ENCODE results near the gene YIPF6. TPM values are rescaled to one million over a fixed set of nuclear protein-coding genes. Genes with fewer than 3 reads are reported as not detected.
"Not testable (repeated sequence)": the region's sequence is repeated elsewhere in the genome, so short reads cannot be mapped to it uniquely, and the experiment has no call there.

Gene YIPF6
- total and polyA plus RNA-seq, 3 experiments from 2014 or later = 17.5 to 20.4 (median 19.4) TPM

DNA sequence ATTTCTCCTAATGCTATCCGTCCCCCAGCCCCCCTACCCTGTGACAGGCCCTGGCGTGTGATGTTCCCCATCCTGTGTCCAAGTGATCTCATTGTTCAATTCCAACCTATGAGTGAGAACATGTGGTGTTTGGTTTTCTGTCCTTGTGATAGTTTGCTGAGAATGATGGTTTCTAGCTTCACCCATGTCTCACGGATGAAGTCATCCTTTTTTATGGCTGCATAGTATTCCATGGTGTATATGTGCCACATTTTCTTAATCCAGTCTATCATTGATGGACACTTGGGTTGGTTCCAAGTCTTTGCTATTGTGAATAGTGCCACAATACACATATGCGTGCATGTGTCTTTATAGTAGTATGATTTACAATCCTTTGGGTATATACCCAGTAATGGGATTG is 61.1 kb downstream of the YIPF6 start:
- H3K4me3 ChIP-seq (ENCODE audit: low read length); H3K27ac ChIP-seq (ENCODE audit: low read depth, low read length); H3K9me3 ChIP-seq (ENCODE audit: low read length); H3K4me1 ChIP-seq (ENCODE audit: insufficient read depth, low read length); H3K27ac Mint-ChIP-seq; H3K27me3 ChIP-seq (ENCODE audit: insufficient read depth, low read length, poor library complexity, severe bottlenecking); H3K4me1 Mint-ChIP-seq; H3K36me3 ChIP-seq (ENCODE audit: insufficient read depth, low read length); H3K27me3 Mint-ChIP-seq; POLR2A ChIA-PET; CTCF ChIA-PET; DNase-seq; H3K4me3 Mint-ChIP-seq: not testable (repeated sequence)
- Mint-ChIP-seq H3K36me3 (peaks cover 4 to 32% (median 7%) of the 10 kb centered on the region in 3 donors), H3K9me3 (peaks cover 0 to 33% (median 13%) of the 10 kb centered on the region in 5 donors)

DNA sequence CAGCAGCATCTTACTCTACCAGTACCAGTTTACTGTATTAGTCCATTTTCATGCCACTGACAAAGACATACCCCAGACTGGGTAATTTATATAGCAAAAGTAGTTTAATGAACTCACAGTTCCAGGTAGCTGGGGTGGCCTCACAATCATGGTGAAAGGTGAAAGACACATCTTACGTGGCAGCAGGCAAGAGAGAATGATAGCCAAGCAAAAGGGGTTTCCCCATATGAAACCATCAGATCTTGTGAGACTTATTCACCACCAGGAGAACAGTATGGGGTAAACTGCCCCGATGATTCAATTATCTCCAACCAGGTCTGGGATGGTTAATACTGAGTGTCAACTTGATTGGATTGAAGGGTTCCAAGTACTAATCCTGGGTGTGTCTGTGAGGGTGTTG is 69.3 kb downstream of the YIPF6 start:
- Mint-ChIP-seq H3K9me3 (peaks cover 0 to 11% (median 2%) of the 10 kb centered on the region in 5 donors), H3K27ac (no peak overlapping the region), H3K27me3 (peaks cover 0 to 12% of the 10 kb centered on the region in 2 donors), H3K4me1 (no peaks in the 10 kb centered on the region), H3K4me3 (no peak overlapping the region), H3K36me3 (peaks cover 2 to 14% (median 4%) of the 10 kb centered on the region in 3 donors)
- POLR2A ChIA-PET = no interaction called here
- no peak overlapping the region for H3K27ac ChIP-seq (ENCODE audit: low read depth, low read length)
- DNase-seq = no peak
- no peak overlapping the region for H3K4me3 ChIP-seq (ENCODE audit: low read length)
- no peaks in the 10 kb centered on the region for H3K4me1 ChIP-seq (ENCODE audit: insufficient read depth, low read length)
- H3K27me3 ChIP-seq (ENCODE audit: insufficient read depth, low read length, poor library complexity, severe bottlenecking) = no peaks in the 10 kb centered on the region
- CTCF ChIA-PET = no interaction called here
- H3K36me3 ChIP-seq (ENCODE audit: insufficient read depth, low read length) = no peaks in the 10 kb centered on the region
- no peaks in the 10 kb centered on the region for H3K9me3 ChIP-seq (ENCODE audit: low read length)

DNA sequence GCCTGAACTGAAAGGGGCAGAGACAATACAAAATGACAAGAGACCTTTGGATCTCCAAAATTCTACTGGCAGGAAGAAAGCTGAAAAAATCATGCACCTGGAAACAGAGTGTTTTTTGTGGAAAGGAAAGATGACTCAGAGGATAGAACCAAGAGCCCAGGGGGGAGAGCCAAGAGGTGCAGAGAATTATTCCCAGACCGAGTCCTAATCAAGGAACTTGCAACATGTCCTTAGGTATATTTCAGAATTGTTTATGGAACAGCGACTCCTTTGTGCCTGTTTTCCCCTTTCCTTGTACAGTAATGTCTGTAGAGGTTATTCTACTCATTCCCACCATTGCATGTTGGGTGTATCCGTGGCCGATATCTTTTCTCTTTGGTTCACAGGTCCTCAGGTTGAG is 71.7 kb downstream of the YIPF6 start:
- H3K27me3 ChIP-seq (ENCODE audit: insufficient read depth, low read length, poor library complexity, severe bottlenecking) = no peaks in the 10 kb centered on the region
- no peaks in the 10 kb centered on the region for H3K9me3 ChIP-seq (ENCODE audit: low read length)
- POLR2A ChIA-PET = no interaction called here
- no peaks in the 10 kb centered on the region for H3K4me1 Mint-ChIP-seq
- no peak overlapping the region for H3K4me3 ChIP-seq (ENCODE audit: low read length)
- H3K27me3 Mint-ChIP-seq = peaks cover 0 to 12% of the 10 kb centered on the region in 2 donors
- peaks cover 0 to 5% (median 0%) of the 10 kb centered on the region in 5 donors for H3K9me3 Mint-ChIP-seq
- no peaks in the 10 kb centered on the region for H3K4me1 ChIP-seq (ENCODE audit: insufficient read depth, low read length)
- H3K27ac Mint-ChIP-seq = no peak overlapping the region
- DNase-seq = no peak
- H3K36me3 ChIP-seq (ENCODE audit: insufficient read depth, low read length) = no peaks in the 10 kb centered on the region
- CTCF ChIA-PET = no interaction called here
- peaks cover 1 to 5% (median 2%) of the 10 kb centered on the region in 3 donors for H3K36me3 Mint-ChIP-seq
- no peak overlapping the region for H3K27ac ChIP-seq (ENCODE audit: low read depth, low read length)
- no peak overlapping the region for H3K4me3 Mint-ChIP-seq

DNA sequence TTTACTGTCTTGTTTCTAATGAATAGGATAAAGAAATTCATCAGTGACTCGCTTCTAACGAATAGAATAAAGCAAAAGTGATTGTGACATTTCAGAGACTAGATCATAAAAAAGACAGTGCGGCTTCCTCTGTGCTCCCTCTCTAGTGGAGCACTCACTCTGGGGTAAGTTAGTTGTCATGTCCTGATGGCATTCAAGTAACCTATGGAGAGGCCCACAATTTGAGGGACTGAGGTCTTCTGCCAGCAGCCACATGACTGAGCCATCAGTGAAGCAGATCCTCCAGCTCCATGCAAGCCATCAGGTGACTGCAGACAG is 72.4 kb downstream of the YIPF6 start:
- no peaks in the 10 kb centered on the region for H3K9me3 ChIP-seq (ENCODE audit: low read length)
- no peak for DNase-seq
- H3K27me3 ChIP-seq (ENCODE audit: insufficient read depth, low read length, poor library complexity, severe bottlenecking) = no peaks in the 10 kb centered on the region
- Mint-ChIP-seq H3K4me1 (no peaks in the 10 kb centered on the region), H3K27me3 (peaks cover 0 to 12% of the 10 kb centered on the region in 2 donors), H3K36me3 (peaks cover 1 to 5% (median 2%) of the 10 kb centered on the region in 3 donors), H3K27ac (no peak overlapping the region), H3K9me3 (peaks cover 0 to 5% (median 0%) of the 10 kb centered on the region in 5 donors), H3K4me3 (no peak overlapping the region)
- CTCF ChIA-PET = no interaction called here
- H3K4me1 ChIP-seq (ENCODE audit: insufficient read depth, low read length) = no peaks in the 10 kb centered on the region
- H3K27ac ChIP-seq (ENCODE audit: low read depth, low read length) = no peak overlapping the region
- no peak overlapping the region for H3K4me3 ChIP-seq (ENCODE audit: low read length)
- POLR2A ChIA-PET = no interaction called here
- no peaks in the 10 kb centered on the region for H3K36me3 ChIP-seq (ENCODE audit: insufficient read depth, low read length)

DNA sequence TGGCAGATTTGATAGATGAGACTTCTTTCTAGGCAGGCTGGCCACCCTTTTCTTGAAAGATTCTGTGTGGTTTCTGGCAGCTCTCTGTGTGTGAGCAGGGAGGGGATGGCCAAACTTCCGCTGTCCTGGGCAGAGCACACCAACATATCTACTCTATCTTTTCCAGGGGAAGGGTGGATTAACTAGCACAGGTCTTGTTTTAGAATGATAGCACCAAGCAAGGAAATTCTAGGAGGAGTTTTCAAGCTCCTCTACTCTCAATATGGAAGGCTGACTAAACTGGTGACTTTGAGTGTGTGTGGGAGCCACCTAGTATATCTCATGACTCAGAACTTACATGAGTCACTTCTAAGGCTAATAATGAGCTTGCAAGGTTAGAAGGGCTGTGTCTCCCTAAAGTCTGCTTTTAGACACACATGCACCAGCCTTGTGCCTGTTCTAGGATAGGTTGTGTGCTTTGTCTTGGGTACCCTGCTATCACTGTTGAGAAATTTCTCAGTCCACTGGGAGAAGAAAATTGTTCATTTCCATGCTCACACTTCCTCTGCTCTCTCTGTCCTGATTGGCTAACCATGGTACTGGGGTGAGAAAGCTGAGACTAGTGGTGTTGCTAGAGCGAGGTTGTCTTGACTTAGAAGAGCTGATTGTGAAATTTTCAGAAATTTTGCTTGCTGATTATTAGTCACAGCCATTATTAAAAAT is 72.9 kb downstream of the YIPF6 start:
- H3K36me3 ChIP-seq (ENCODE audit: insufficient read depth, low read length) = no peaks in the 10 kb centered on the region
- H3K27me3 Mint-ChIP-seq = peaks cover 0 to 10% of the 10 kb centered on the region in 2 donors
- no peak for DNase-seq
- H3K4me3 ChIP-seq (ENCODE audit: low read length) = no peak overlapping the region
- no peaks in the 10 kb centered on the region for H3K4me1 ChIP-seq (ENCODE audit: insufficient read depth, low read length)
- peak overlapping the region in 1 of 8 donors; percentile 36 for H3K27ac Mint-ChIP-seq
- peaks cover 1 to 5% (median 2%) of the 10 kb centered on the region in 3 donors for H3K36me3 Mint-ChIP-seq
- H3K27me3 ChIP-seq (ENCODE audit: insufficient read depth, low read length, poor library complexity, severe bottlenecking) = no peaks in the 10 kb centered on the region
- no peaks in the 10 kb centered on the region for H3K4me1 Mint-ChIP-seq
- ChIA-PET CTCF (no interaction called here), POLR2A (no interaction called here)
- peaks cover 0 to 3% (median 0%) of the 10 kb centered on the region in 5 donors for H3K9me3 Mint-ChIP-seq
- H3K27ac ChIP-seq (ENCODE audit: low read depth, low read length) = peak overlapping the region; percentile 16
- H3K4me3 Mint-ChIP-seq = no peak overlapping the region
- H3K9me3 ChIP-seq (ENCODE audit: low read length) = no peaks in the 10 kb centered on the region

DNA sequence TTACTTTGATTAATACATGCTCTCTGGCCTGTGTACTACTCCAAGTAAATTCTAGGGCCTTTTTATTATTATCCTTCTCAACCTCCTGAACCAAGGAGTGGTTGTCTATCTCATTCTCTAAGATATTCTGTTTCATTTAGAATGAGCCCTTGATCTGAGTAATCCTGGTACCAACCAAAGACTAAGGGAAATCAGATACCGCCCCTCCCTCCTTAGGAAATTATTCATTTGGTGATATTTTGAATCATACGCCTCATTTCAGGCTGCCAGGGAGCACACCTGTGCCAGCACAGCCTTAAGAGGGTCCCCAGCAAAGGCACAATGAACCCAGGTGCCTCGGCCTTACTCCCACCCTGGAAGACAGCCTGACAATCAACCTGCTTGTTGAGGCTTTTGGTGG is 75.4 kb downstream of the YIPF6 start:
- H3K9me3 Mint-ChIP-seq = peaks cover 0 to 4% (median 0%) of the 10 kb centered on the region in 5 donors
- no peak for DNase-seq
- POLR2A ChIA-PET = no interaction called here
- Histone ChIP-seq H3K27me3 (ENCODE audit: insufficient read depth, low read length, poor library complexity, severe bottlenecking) (no peaks in the 10 kb centered on the region), H3K9me3 (ENCODE audit: low read length) (no peaks in the 10 kb centered on the region), H3K36me3 (ENCODE audit: insufficient read depth, low read length) (no peaks in the 10 kb centered on the region), H3K4me3 (ENCODE audit: low read length) (no peak overlapping the region), H3K27ac (ENCODE audit: low read depth, low read length) (no peak overlapping the region), H3K4me1 (ENCODE audit: insufficient read depth, low read length) (no peaks in the 10 kb centered on the region)
- H3K27me3 Mint-ChIP-seq = peaks cover 0 to 4% of the 10 kb centered on the region in 2 donors
- H3K36me3 Mint-ChIP-seq = peaks cover 0 to 4% (median 1%) of the 10 kb centered on the region in 3 donors
- no peak overlapping the region for H3K27ac Mint-ChIP-seq
- CTCF ChIA-PET = no interaction called here
- H3K4me3 Mint-ChIP-seq = no peak overlapping the region
- H3K4me1 Mint-ChIP-seq = no peaks in the 10 kb centered on the region

DNA sequence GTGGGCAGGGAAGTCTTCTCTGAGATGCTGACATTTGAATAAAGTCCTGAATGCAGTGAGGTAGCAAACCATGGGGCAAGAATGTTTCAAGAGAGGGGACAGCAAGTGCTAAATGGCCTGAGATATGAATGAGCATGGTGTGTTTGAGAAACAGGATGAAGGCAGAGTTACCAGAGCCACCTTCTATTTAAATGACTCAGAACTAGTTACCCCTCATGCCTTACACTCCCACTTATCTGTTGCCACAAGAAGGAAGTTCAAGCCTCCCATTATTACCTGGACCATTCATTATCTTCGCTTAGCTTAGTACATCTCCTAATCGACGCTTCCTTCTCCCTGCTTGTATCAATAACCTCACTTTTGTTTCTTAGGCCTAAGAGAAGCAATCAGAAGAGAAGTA is 81.0 kb downstream of the YIPF6 start:
- ChIA-PET POLR2A (no interaction called here), CTCF (no interaction called here)
- Histone ChIP-seq H3K27ac (ENCODE audit: low read depth, low read length) (no peak overlapping the region), H3K9me3 (ENCODE audit: low read length) (no peaks in the 10 kb centered on the region), H3K27me3 (ENCODE audit: insufficient read depth, low read length, poor library complexity, severe bottlenecking) (no peaks in the 10 kb centered on the region), H3K36me3 (ENCODE audit: insufficient read depth, low read length) (no peaks in the 10 kb centered on the region), H3K4me3 (ENCODE audit: low read length) (no peak overlapping the region), H3K4me1 (ENCODE audit: insufficient read depth, low read length) (no peaks in the 10 kb centered on the region)
- no peaks in the 10 kb centered on the region for H3K4me1 Mint-ChIP-seq
- no peaks in the 10 kb centered on the region for H3K27me3 Mint-ChIP-seq
- no peak overlapping the region for H3K27ac Mint-ChIP-seq
- peaks cover 0 to 4% (median 0%) of the 10 kb centered on the region in 5 donors for H3K9me3 Mint-ChIP-seq
- peaks cover 0 to 8% (median 5%) of the 10 kb centered on the region in 3 donors for H3K36me3 Mint-ChIP-seq
- H3K4me3 Mint-ChIP-seq = no peak overlapping the region
- no peak for DNase-seq

DNA sequence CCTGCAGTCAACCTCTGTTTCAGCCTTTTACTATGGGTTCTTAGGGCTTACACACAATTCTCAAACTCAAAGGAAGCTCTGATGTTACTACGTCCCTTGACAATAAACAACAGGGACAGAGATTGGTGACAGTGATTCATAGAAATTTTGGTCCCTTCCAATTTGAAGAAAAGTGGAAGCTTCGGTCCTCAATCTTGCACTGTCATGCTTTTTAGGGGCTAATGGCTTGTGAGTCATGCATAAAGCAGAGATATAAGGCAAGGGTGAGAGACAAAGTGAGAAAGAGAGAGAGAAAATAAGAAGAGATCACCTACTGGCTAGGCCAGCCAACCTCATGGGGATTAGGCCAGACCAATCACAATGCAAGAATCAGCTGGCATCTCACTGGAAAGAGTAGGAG is 85.4 kb downstream of the YIPF6 start:
- no peaks in the 10 kb centered on the region for H3K27me3 ChIP-seq (ENCODE audit: insufficient read depth, low read length, poor library complexity, severe bottlenecking)
- H3K27me3 Mint-ChIP-seq = peaks cover 0 to 5% of the 10 kb centered on the region in 2 donors
- H3K27ac Mint-ChIP-seq = peak overlapping the region in 1 of 8 donors; percentile 71
- no peaks in the 10 kb centered on the region for H3K4me1 ChIP-seq (ENCODE audit: insufficient read depth, low read length)
- no peak overlapping the region for H3K4me3 ChIP-seq (ENCODE audit: low read length)
- H3K36me3 ChIP-seq (ENCODE audit: insufficient read depth, low read length) = no peaks in the 10 kb centered on the region
- no peak overlapping the region for H3K4me3 Mint-ChIP-seq
- no peaks in the 10 kb centered on the region for H3K9me3 ChIP-seq (ENCODE audit: low read length)
- POLR2A ChIA-PET = no interaction called here
- no peak overlapping the region for H3K27ac ChIP-seq (ENCODE audit: low read depth, low read length)
- H3K9me3 Mint-ChIP-seq = peaks cover 0 to 11% (median 9%) of the 10 kb centered on the region in 5 donors
- DNase-seq = no peak
- H3K4me1 Mint-ChIP-seq = no peaks in the 10 kb centered on the region
- CTCF ChIA-PET = no interaction called here
- peaks cover 0 to 15% (median 12%) of the 10 kb centered on the region in 3 donors for H3K36me3 Mint-ChIP-seq

Measured in CD8-positive, alpha-beta memory T cell (primary cell).